ENCODE data around the gene RFX4.

GRCh38 chr12:106780010-106780631 lies 197.3 kb downstream of the RFX4 start:
- no peak for TF ChIP-seq CTCF (optimal IDR thresholded peaks at IDR 0.05 in 1 of 3, IDR thresholded peaks at IDR 0.05 in 1 of 3, conservative IDR thresholded peaks at IDR 0.05 in 1 of 3; ENCODE audit: extremely low read depth in 1 of 3, insufficient read depth in 2 of 3, low read length in 3 of 3)
- no peak for TF ChIP-seq EZH2 (IDR thresholded peaks at IDR 0.05; ENCODE audit: low read length)

All from keratinocyte (primary cell).